HepG2 (cell line): ENCODE results near the gene PDGFA. TPM values are rescaled to one million over a fixed set of nuclear protein-coding genes. Genes with fewer than 3 reads are reported as not detected.

Experiments
- ATAC-seq: fragments of 200-7000 bp; cut with Tn5 transposase; 3 replicates; pipeline ENCODE4 v1.9.1; 2020; ENCODE audit warnings: mild to moderate bottlenecking, moderate library complexity
- BruUV-seq: library from RNA; stranded (reverse); fragments of 400-500 nt; replicated peaks from 2 replicates; lab custom pipeline; 2021; lab: Mats Ljungman, UMichigan
- CTCF ChIA-PET: fragments of 300-600 bp; formaldehyde crosslinking; extraction: SDS; loops from one replicate; lab custom pipeline; 2021; ENCODE audit warnings: low total read pairs, inconsistent platforms, low intra/inter-chr PET ratio; lab: Yijun Ruan, JAX
- POLR2A ChIA-PET: fragments of 350-600 bp; sonication (Branson Sonifier 250); formaldehyde crosslinking; loops from one replicate; lab custom pipeline; 2020; ENCODE audit warnings: antibody characterized with exemption, inconsistent platforms; lab: Yijun Ruan, JAX
- DNase-seq: peaks from one replicate; pipeline ENCODE4 v3.0.0-alpha.2; 2015; ENCODE audit warnings: low spot score
- FAIRE-seq: peaks from 3 replicates; lab custom pipeline; 2011; peaks lifted over from hg19 to GRCh38; lab: Jason Lieb, UNC
- H2AFZ ChIP-seq: one replicate; pipeline ENCODE4 v1.6.1; 2011; ENCODE audit warnings: low read length, inconsistent platforms
- H3K27ac ChIP-seq: fragments of 300-600 bp; 3 replicates; pipeline ENCODE4 v1.8.0; 2011; ENCODE audit warnings: mixed run types, mild to moderate bottlenecking, mixed read lengths, low read length, inconsistent platforms; ENCODE audit not compliant: insufficient read depth; ENCODE audit errors: extremely low read length
- H3K27me3 ChIP-seq, 2 experiments: fragments of 200-600 bp in 1 of 2; 2 replicates in 1 of 2; 3 replicates in 1 of 2; pipeline versions ENCODE4 v1.6.0 to v1.8.0; 2011; ENCODE audit warnings: low read length in 2 of 2, mild to moderate bottlenecking in 2 of 2, moderate library complexity in 2 of 2, inconsistent platforms in 1 of 2; ENCODE audit not compliant: insufficient read depth in 2 of 2, control insufficient read depth in 1 of 2
- H3K36me3 ChIP-seq, 2 experiments: fragments of 200-600 bp in 1 of 2; replicated peaks in 1 of 2; 2 replicates in 1 of 2; 3 replicates in 1 of 2; pipeline versions ENCODE4 v1.5.1 to v1.8.0; 2011; ENCODE audit warnings: low read length in 2 of 2, inconsistent platforms in 1 of 2; ENCODE audit not compliant: insufficient read depth in 2 of 2, control insufficient read depth in 1 of 2
- H3K4me1 ChIP-seq: 2 replicates; pipeline ENCODE4 v1.5.1; 2012; ENCODE audit warnings: low read length, inconsistent platforms; ENCODE audit not compliant: insufficient read depth
- H3K4me2 ChIP-seq: 2 replicates; pipeline ENCODE4 v1.6.0; 2011; ENCODE audit warnings: low read depth, low read length, inconsistent platforms
- H3K4me3 ChIP-seq, 3 experiments: fragments of 200-600 bp in 1 of 3; sonication (generic), shearing (Covaris generic) in 1 of 3; replicated peaks in 1 of 3; 2 replicates each; pipeline ENCODE4 v1.5.1; 2011 to 2016; ENCODE audit warnings: low read length in 3 of 3, inconsistent platforms in 2 of 3, low read depth in 2 of 3, mild to moderate bottlenecking in 2 of 3, control low read depth in 1 of 3, mixed read lengths in 1 of 3; ENCODE audit not compliant: insufficient read depth in 1 of 3
- H3K79me2 ChIP-seq: one replicate; pipeline ENCODE4 v1.6.1; 2011; ENCODE audit warnings: low read length, inconsistent platforms; ENCODE audit not compliant: insufficient read depth
- H3K9ac ChIP-seq: 2 replicates; pipeline ENCODE4 v1.6.0; 2011; ENCODE audit warnings: mild to moderate bottlenecking, low read depth, low read length, inconsistent platforms; ENCODE audit not compliant: insufficient read depth
- H3K9me3 ChIP-seq: 2 replicates; pipeline ENCODE4 v1.5.1; 2012; ENCODE audit warnings: mild to moderate bottlenecking, low read length
- H4K20me1 ChIP-seq: 2 replicates; pipeline ENCODE4 v1.6.0; 2011; ENCODE audit warnings: inconsistent platforms, mild to moderate bottlenecking, low read length, moderate library complexity; ENCODE audit not compliant: insufficient read depth
- ARID2 ChIP-seq: sonication (generic); formaldehyde crosslinking; IDR thresholded peaks from 2 replicates; pipeline ENCODE4 v1.8.1; 2022; ENCODE audit warnings: mild to moderate bottlenecking, missing genetic modification reagents, borderline replicate concordance
- ATF7-NPFF ChIP-seq: sonication (generic); formaldehyde crosslinking; IDR thresholded peaks from 2 replicates; pipeline ENCODE4 v1.8.1; 2023; ENCODE audit warnings: mild to moderate bottlenecking, low read depth, missing genetic modification reagents, moderate library complexity
- HOXD1 ChIP-seq: sonication (generic); formaldehyde crosslinking; IDR thresholded peaks from 2 replicates; pipeline ENCODE4 v1.5.0; 2020; ENCODE audit warnings: missing genetic modification reagents
- MAF1 ChIP-seq: sonication (generic); formaldehyde crosslinking; IDR thresholded peaks from 2 replicates; pipeline ENCODE4 v1.5.0; 2020; ENCODE audit warnings: missing genetic modification reagents, borderline replicate concordance
- MXD4 ChIP-seq: IDR thresholded peaks from 2 replicates; pipeline ENCODE4 v1.6.1; 2016; ENCODE audit warnings: mild to moderate bottlenecking, missing biosample characterization, missing genetic modification reagents
- NFKB2 ChIP-seq: sonication (generic); formaldehyde crosslinking; IDR thresholded peaks from 2 replicates; pipeline ENCODE4 v1.4.0; 2020; ENCODE audit warnings: missing genetic modification reagents, borderline replicate concordance
- PATZ1 ChIP-seq: sonication (generic); formaldehyde crosslinking; IDR thresholded peaks from 2 replicates; pipeline ENCODE4 v1.4.0; 2020; ENCODE audit warnings: missing genetic modification reagents
- RFXAP ChIP-seq: sonication (generic); formaldehyde crosslinking; IDR thresholded peaks from 2 replicates; pipeline ENCODE4 v1.4.0; 2020; ENCODE audit warnings: missing genetic modification reagents, borderline replicate concordance
- ZFY ChIP-seq: sonication (generic); formaldehyde crosslinking; IDR thresholded peaks from 2 replicates; pipeline ENCODE4 v1.4.0; 2020; ENCODE audit warnings: missing genetic modification reagents
- ZFYVE20 ChIP-seq: sonication (generic); formaldehyde crosslinking; IDR thresholded peaks from 2 replicates; pipeline ENCODE4 v1.8.0; 2023; ENCODE audit warnings: low read depth, mild to moderate bottlenecking, moderate library complexity, missing genetic modification reagents, borderline replicate concordance
- ZNF326 ChIP-seq: sonication (generic); formaldehyde crosslinking; IDR thresholded peaks from 2 replicates; pipeline ENCODE4 v1.4.0; 2020; ENCODE audit warnings: missing genetic modification reagents, borderline replicate concordance
- ZNF33A ChIP-seq: sonication (generic); formaldehyde crosslinking; IDR thresholded peaks from 2 replicates; pipeline ENCODE4 v1.5.1; 2020; ENCODE audit warnings: missing genetic modification reagents, mild to moderate bottlenecking, moderate library complexity, borderline replicate concordance
- ZNF768 ChIP-seq: sonication (generic); formaldehyde crosslinking; IDR thresholded peaks from 2 replicates; pipeline ENCODE4 v1.4.0; 2020; ENCODE audit warnings: missing genetic modification reagents
- ZUFSP ChIP-seq: sonication (generic); formaldehyde crosslinking; IDR thresholded peaks from 2 replicates; pipeline ENCODE4 v1.9.0; 2021; ENCODE audit warnings: missing genetic modification reagents, mild to moderate bottlenecking, borderline replicate concordance
- WGBS: methylation state at CpG from one replicate; pipeline ENCODE4 v1.1.6; 2017; ENCODE audit warnings: low lambda C conversion rate; 5-methylcytosine and 5-hydroxymethylcytosine counted together
- in situ Hi-C: cut with HindIII; loops from 2 replicates; pipeline ENCODE4 v1.10.0; 2017; ENCODE audit warnings: low pct_unique_long_range_greater_than_20kb; ENCODE audit not compliant: extremely low pct_ligation_motif_present
- intact Hi-C: fragments of 100-400 bp; cut with micrococcal nuclease; formaldehyde crosslinking; loops from one replicate; pipeline ENCODE4 v1.10.0; 2022; ENCODE audit not compliant: unreplicated experiment
- polyA plus RNA-seq, 8 experiments: library from polyadenylated mRNA; depleted of rRNA in 3 of 8; stranded (reverse) in 7 of 8; unstranded in 1 of 8; fragments of >200 nt; fragmentation: Illumina TruSeq in 4 of 8; extraction: Trizol in 4 of 8; gene quantifications; 2 replicates each; pipeline versions ENCODE4 v1.2.1 to v1.2.3, GENCODE V29; 2011 to 2016; ENCODE audit warnings: low read depth in 4 of 8, missing spikeins in 1 of 8, mixed read lengths in 1 of 8; ENCODE audit not compliant: insufficient read depth in 1 of 8
- total RNA-seq, 5 experiments: library from RNA; depleted of rRNA; stranded (reverse); fragments of >200 nt; fragmentation: Illumina TruSeq; extraction: Trizol; gene quantifications; 2 replicates each; pipeline ENCODE4 v1.2.3, GENCODE V29; 2016; ENCODE audit warnings: low read depth in 1 of 5

Gene PDGFA
- total and polyA plus RNA-seq, 2 of the 13 experiments (the other 11 are each of a cell fraction or from before 2014, with no cell fraction given), result 1.5 to 3.4 TPM

GRCh38 chr7:555551-556160, 36.0 kb upstream of the PDGFA start:
- DNase-seq (no peak), ATAC-seq (no peak)
- no TSS peak for BruUV-seq
- 89% methylated on average over 6 of the region's 18 CpGs for WGBS
- Histone ChIP-seq H4K20me1 (no peaks in the 10 kb centered on the region), H3K27ac (no peak overlapping the region)
- POLR2A ChIA-PET, result no interaction called here
- no peak for TF ChIP-seq ZNF326 (CRISPR knock-in tag)
- TF ChIP-seq ZNF768, result peak; percentile 97
- TF ChIP-seq ARID2 (CRISPR knock-in tag), result no peak
- TF ChIP-seq, all 625 proteins: peak for 1
- Histone ChIP-seq H3K36me3 (no peaks in the 10 kb centered on the region), H3K27me3 (no peaks in the 10 kb centered on the region), H3K4me1 (peaks cover 22% of the 10 kb centered on the region), H3K9me3 (no peaks in the 10 kb centered on the region), H3K4me2 (no peak overlapping the region), H2AFZ (no peak overlapping the region), H3K79me2 (no peaks in the 10 kb centered on the region), H3K9ac (no peak overlapping the region), H3K4me3 (no peak overlapping the region)
- no peak for FAIRE-seq
- in situ Hi-C loops, result no loop called here
- CTCF ChIA-PET, result no interaction called here
- intact Hi-C loops, result no loop called here

- POLR2A ChIA-PET, result interaction anchor here (1.4 to 2.6 kb wide), 4 partner anchors 11 to 92 kb away, joined by 3 to 19 read pairs (median 8); no protein-coding TSS in a partner anchor
- H3K36me3 ChIP-seq, result no peaks in the 10 kb centered on the region
- no peaks in the 10 kb centered on the region for H4K20me1 ChIP-seq
- H3K27me3 ChIP-seq, result no peaks in the 10 kb centered on the region
- no peaks in the 10 kb centered on the region for H3K79me2 ChIP-seq
- no peaks in the 10 kb centered on the region for H3K9me3 ChIP-seq
- peaks cover 22% of the 10 kb centered on the region for H3K4me1 ChIP-seq
- CTCF ChIA-PET, result no interaction called here
- H3K27ac ChIP-seq, result peak overlapping the region; percentile 43
- H2AFZ ChIP-seq, result no peak overlapping the region
- H3K4me2 ChIP-seq, result peak overlapping the region; percentile 72
- intact Hi-C loops (loop anchor here (2.0 kb wide), 1 partner anchor 15 kb away; no protein-coding TSS in a partner anchor), in situ Hi-C loops (no loop called here)
- peak; percentile 68 for DNase-seq
- no CpG with 5 or more reads among the region's 18 CpGs for WGBS
- H3K9ac ChIP-seq, result peak overlapping the region; percentile 50
- peak; percentile 74 for ATAC-seq
- FAIRE-seq, result peak; percentile 8
- BruUV-seq, result no TSS peak
- peak overlapping the region in 1 of 3 experiments; percentile 61; a peak in 2 of 6 replicates for H3K4me3 ChIP-seq
- TF ChIP-seq ZNF33A (CRISPR knock-in tag) (no peak), MAF1 (CRISPR knock-in tag) (no peak), ZFY (CRISPR knock-in tag) (no peak), PATZ1 (peak; percentile 23; the same call in 1 of the 2 replicates), ZUFSP (CRISPR knock-in tag) (no peak), NFKB2 (CRISPR knock-in tag) (0 out of 2 replicates have a peak, but pooled peaks have one; percentile 42), RFXAP (CRISPR knock-in tag) (no peak), ZFYVE20 (no peak), MXD4 (CRISPR knock-in tag) (no peak), HOXD1 (no peak), ATF7-NPFF (CRISPR knock-in tag) (0 out of 2 replicates have a peak, but pooled peaks have one; percentile 6)
These were observed 34.0 kb upstream of the PDGFA start for GRCh38 chr7:553636-554111.
